ENCODE measurements around the gene TTYH1. TPM values are rescaled to one million over a fixed set of nuclear protein-coding genes. Genes with fewer than 3 reads are reported as not detected.
A peak's percentile ranks its signal among the peaks of the same experiment; 100 is the strongest.
"Not testable (repeated sequence)": the region's sequence is repeated elsewhere in the genome, so short reads cannot be mapped to it uniquely, and the experiment has no call there.

The TTYH1 gene
- total and polyA plus RNA-seq, 3 donors from 2014 or later = 126 to 248 (median 226) TPM

GRCh38 chr19:54446349-54446748 is 31.1 kb downstream of the TTYH1 start:
- peaks cover 17% of the 10 kb centered on the region for H3K4me1 ChIP-seq
- WGBS, 2 donors = 87 to 91% methylated on average over 15 of the region's 15 CpGs
- H3K36me3 ChIP-seq (ENCODE audit: low read depth, missing control alignments); H3K9me3 ChIP-seq; H3K4me3 ChIP-seq; H3K27me3 ChIP-seq; intact Hi-C loops (cut with DNase I; ENCODE audit: low total_unique reads); DNase-seq; H3K27ac ChIP-seq: not testable (repeated sequence)
- peak in 1 of 3 experiments; percentile 12 for TF ChIP-seq CTCF (IDR thresholded peaks at IDR 0.05)

- H3K27ac ChIP-seq = peak overlapping the region; percentile 92 to 93
- peaks cover 17% of the 10 kb centered on the region for H3K4me1 ChIP-seq
- peak; percentile 81 for DNase-seq
- peak overlapping the region; percentile 80 to 89 for H3K4me3 ChIP-seq
- no peaks in the 10 kb centered on the region for H3K27me3 ChIP-seq
- no peak for TF ChIP-seq POLR2A (IDR thresholded peaks at IDR 0.05)
- no peak for TF ChIP-seq CTCF (IDR thresholded peaks at IDR 0.05)
- intact Hi-C loops (cut with DNase I; ENCODE audit: low total_unique reads) = no loop called here
- no peaks in the 10 kb centered on the region for H3K9me3 ChIP-seq
- WGBS, 2 donors = 0 to 1% methylated on average over 31 to 34 of the region's 34 CpGs
- H3K36me3 ChIP-seq (ENCODE audit: low read depth, missing control alignments) = no peaks in the 10 kb centered on the region
Measured at GRCh38 chr19:54448040-54448773, 32.9 kb downstream of the TTYH1 start.

- no peaks in the 10 kb centered on the region for H3K36me3 ChIP-seq (ENCODE audit: low read depth, missing control alignments)
- H3K4me3 ChIP-seq = peak within 1 kb of the TSS; percentile 80 to 89
- peak; percentile 99 for DNase-seq
- H3K9me3 ChIP-seq = no peaks in the 10 kb centered on the region
- peak within 1 kb of the TSS; percentile 92 to 93 for H3K27ac ChIP-seq
- intact Hi-C loops (cut with DNase I; ENCODE audit: low total_unique reads) = no loop called here
- peaks cover 17% of the 10 kb centered on the region for H3K4me1 ChIP-seq
- WGBS, 2 donors = 0 to 1% methylated on average over 67 to 88 of the region's 96 CpGs
- H3K27me3 ChIP-seq = no peaks in the 10 kb centered on the region
- TF ChIP-seq CTCF (IDR thresholded peaks at IDR 0.05) (peak in 2 of 3 experiments; percentile 6 to 10), POLR2A (IDR thresholded peaks at IDR 0.05) (peak; percentile 77)
Measured at GRCh38 chr19:54448774-54449700, 33.8 kb downstream of the TTYH1 start, which contains the start of gene LENG8. TSS of gene LENG8 (plus strand) at chr19:54449199. CDS start at chr19:54451345, 2,146 bp downstream.

GRCh38 chr19:54449701-54450069 is 34.4 kb downstream of the TTYH1 start:
- Histone ChIP-seq H3K27me3 (no peaks in the 10 kb centered on the region), H3K36me3 (ENCODE audit: low read depth, missing control alignments) (no peaks in the 10 kb centered on the region), H3K27ac (peak overlapping the region; percentile 92 to 93), H3K4me1 (peaks cover 17% of the 10 kb centered on the region), H3K9me3 (no peaks in the 10 kb centered on the region), H3K4me3 (peak overlapping the region; percentile 80 to 89)
- TF ChIP-seq POLR2A (IDR thresholded peaks at IDR 0.05) = no peak
- no peak for TF ChIP-seq CTCF (IDR thresholded peaks at IDR 0.05)
- WGBS, 2 donors = 0 to 1% methylated on average over 18 to 21 of the region's 21 CpGs
- DNase-seq = no peak
- intact Hi-C loops (cut with DNase I; ENCODE audit: low total_unique reads) = no loop called here

All from testis (tissue), 3 donors.